Measurements from ENCODE around the gene NLRP9. TPM values are rescaled to one million over a fixed set of nuclear protein-coding genes. Genes with fewer than 3 reads are reported as not detected.

Gene NLRP9
- total and polyA plus RNA-seq, 8 donors = 0.08 TPM; not detected in 7

- no peaks in the 10 kb centered on the region for H3K9me3 ChIP-seq
- H3K27ac ChIP-seq = no peak overlapping the region
- no peak for TF ChIP-seq CTCF (IDR thresholded peaks at IDR 0.05)
- H3K4me3 ChIP-seq = no peak overlapping the region
- ATAC-seq (peak; percentile 58), DNase-seq (peak in 1 of 4 donors; percentile 75)
- intact Hi-C loops (cut with DNase I) = no loop called here
- H3K4me1 ChIP-seq = peaks cover 0 to 4% of the 10 kb centered on the region in 2 donors
- peaks cover 4 to 99% of the 10 kb centered on the region in 2 donors for H3K36me3 ChIP-seq
- H3K27me3 ChIP-seq = no peaks in the 10 kb centered on the region
These were observed 70.2 kb downstream of the NLRP9 start for GRCh38 chr19:55667958-55668357.

- TF ChIP-seq CTCF (IDR thresholded peaks at IDR 0.05) = no peak
- ATAC-seq (no peak), DNase-seq (peak in 1 of 4 donors; percentile 43)
- Histone ChIP-seq H3K27ac (no peak overlapping the region), H3K4me3 (no peak overlapping the region), H3K9me3 (no peaks in the 10 kb centered on the region), H3K27me3 (no peaks in the 10 kb centered on the region), H3K36me3 (peaks cover 4 to 100% of the 10 kb centered on the region in 2 donors), H3K4me1 (peaks cover 0 to 4% of the 10 kb centered on the region in 2 donors)
- intact Hi-C loops (cut with DNase I) = no loop called here
These were observed 70.7 kb downstream of the NLRP9 start for GRCh38 chr19:55667511-55667910.

GRCh38 chr19:55667006-55667381, 71.2 kb downstream of the NLRP9 start:
- no peak for TF ChIP-seq CTCF (IDR thresholded peaks at IDR 0.05)
- no peak for ATAC-seq
- Histone ChIP-seq H3K27me3 (no peaks in the 10 kb centered on the region), H3K4me3 (no peak overlapping the region), H3K4me1 (peaks cover 0 to 4% of the 10 kb centered on the region in 2 donors), H3K36me3 (peaks cover 4 to 100% of the 10 kb centered on the region in 2 donors), H3K9me3 (no peaks in the 10 kb centered on the region), H3K27ac (no peak overlapping the region)
- peak in 1 of 4 donors; percentile 35 for DNase-seq
- intact Hi-C loops (cut with DNase I) = no loop called here

GRCh38 chr19:55666343-55667005, 71.7 kb downstream of the NLRP9 start:
- no peaks in the 10 kb centered on the region for H3K27me3 ChIP-seq
- H3K4me3 ChIP-seq = no peak overlapping the region
- H3K9me3 ChIP-seq = no peaks in the 10 kb centered on the region
- TF ChIP-seq CTCF (IDR thresholded peaks at IDR 0.05) = no peak
- peaks cover 0 to under 1% of the 10 kb centered on the region in 2 donors for H3K4me1 ChIP-seq
- no peak overlapping the region for H3K27ac ChIP-seq
- H3K36me3 ChIP-seq = peaks cover 4 to 100% of the 10 kb centered on the region in 2 donors
- intact Hi-C loops (cut with DNase I) = no loop called here
- DNase-seq (peak in 1 of 4 donors; percentile 55), ATAC-seq (no peak)

- Histone ChIP-seq H3K9me3 (no peaks in the 10 kb centered on the region), H3K4me3 (no peak overlapping the region), H3K36me3 (peaks cover 4 to 98% of the 10 kb centered on the region in 2 donors), H3K27me3 (no peaks in the 10 kb centered on the region), H3K4me1 (peaks cover 4 to 12% of the 10 kb centered on the region in 2 donors), H3K27ac (no peak overlapping the region)
- intact Hi-C loops (cut with DNase I) = no loop called here
- TF ChIP-seq CTCF (IDR thresholded peaks at IDR 0.05) = no peak
- no peak for ATAC-seq
- peak in 1 of 4 donors; percentile 54 for DNase-seq
These were observed 74.2 kb downstream of the NLRP9 start for GRCh38 chr19:55663846-55664536.
